ENCODE results near the gene PDE8B. TPM values are rescaled to one million over a fixed set of nuclear protein-coding genes. Genes with fewer than 3 reads are reported as not detected.

Gene PDE8B
- total RNA-seq, 1 donor from 2014 or later, result 4.9 TPM

GRCh38 chr5:77358255-77359205 is 148.1 kb downstream of the PDE8B start:
- no peaks in the 10 kb centered on the region for H3K4me1 ChIP-seq
- H3K9me3 ChIP-seq, result no peaks in the 10 kb centered on the region
- DNase-seq (no peak), ATAC-seq (no peak)
- H3K27ac ChIP-seq, result no peak overlapping the region
- no peaks in the 10 kb centered on the region for H3K36me3 ChIP-seq
- intact Hi-C loops (cut with DNase I), result no loop called here
- no peak overlapping the region for H3K4me3 ChIP-seq
- no peak for TF ChIP-seq CTCF (IDR thresholded peaks at IDR 0.05)
- no peaks in the 10 kb centered on the region for H3K27me3 ChIP-seq

GRCh38 chr5:77359231-77359630 is 148.8 kb downstream of the PDE8B start:
- intact Hi-C loops (cut with DNase I), result no loop called here
- H3K4me1 ChIP-seq, result no peaks in the 10 kb centered on the region
- H3K4me3 ChIP-seq, result no peak overlapping the region
- no peak for TF ChIP-seq CTCF (IDR thresholded peaks at IDR 0.05)
- no peak for DNase-seq
- H3K36me3 ChIP-seq, result no peaks in the 10 kb centered on the region
- H3K27ac ChIP-seq, result no peak overlapping the region
- no peaks in the 10 kb centered on the region for H3K9me3 ChIP-seq
- ATAC-seq, result no peak
- no peaks in the 10 kb centered on the region for H3K27me3 ChIP-seq

- no peak overlapping the region for H3K4me3 ChIP-seq
- H3K4me1 ChIP-seq, result no peaks in the 10 kb centered on the region
- H3K9me3 ChIP-seq, result no peaks in the 10 kb centered on the region
- no peaks in the 10 kb centered on the region for H3K27me3 ChIP-seq
- no peak overlapping the region for H3K27ac ChIP-seq
- no peak for ATAC-seq
- intact Hi-C loops (cut with DNase I), result no loop called here
- H3K36me3 ChIP-seq, result no peaks in the 10 kb centered on the region
- no peak for TF ChIP-seq CTCF (IDR thresholded peaks at IDR 0.05)
- no peak for DNase-seq
Measured at GRCh38 chr5:77360381-77360780, 149.9 kb downstream of the PDE8B start.

GRCh38 chr5:77360973-77361372 is 150.5 kb downstream of the PDE8B start:
- Histone ChIP-seq H3K9me3 (no peaks in the 10 kb centered on the region), H3K36me3 (no peaks in the 10 kb centered on the region), H3K27ac (no peak overlapping the region), H3K4me3 (no peak overlapping the region), H3K4me1 (no peaks in the 10 kb centered on the region), H3K27me3 (no peaks in the 10 kb centered on the region)
- no peak for TF ChIP-seq CTCF (IDR thresholded peaks at IDR 0.05)
- no peak for ATAC-seq
- intact Hi-C loops (cut with DNase I), result no loop called here
- DNase-seq, result no peak

- Histone ChIP-seq H3K9me3 (no peaks in the 10 kb centered on the region), H3K4me1 (no peaks in the 10 kb centered on the region), H3K36me3 (no peaks in the 10 kb centered on the region), H3K4me3 (no peak overlapping the region), H3K27me3 (no peaks in the 10 kb centered on the region), H3K27ac (no peak overlapping the region)
- intact Hi-C loops (cut with DNase I), result no loop called here
- no peak for TF ChIP-seq CTCF (IDR thresholded peaks at IDR 0.05)
- no peak for DNase-seq
- ATAC-seq, result no peak
Measured at GRCh38 chr5:77366717-77367500, 156.4 kb downstream of the PDE8B start.
